Mesothelial cell of epicardium (in vitro differentiated cells): ENCODE measurements around the gene HAUS7. TPM values are rescaled to one million over a fixed set of nuclear protein-coding genes. Genes with fewer than 3 reads are reported as not detected.

Source experiments
- DNase-seq, 2 experiments: peaks; one replicate each; pipeline ENCODE4 v3.0.0; 2021; ENCODE audit warnings: low spot score in 2 of 2; ENCODE audit not compliant: unreplicated experiment in 2 of 2
- H3K27ac Mint-ChIP-seq: 2 replicates; pipeline ENCODE4 v1.8.0; 2021; ENCODE audit warnings: mixed read lengths
- H3K27me3 Mint-ChIP-seq: 2 replicates; pipeline ENCODE4 v1.8.0; 2021; ENCODE audit warnings: low read depth, mixed read lengths
- H3K36me3 Mint-ChIP-seq: 2 replicates; pipeline ENCODE4 v1.8.0; 2021; ENCODE audit warnings: mixed read lengths
- H3K4me1 Mint-ChIP-seq: 2 replicates; pipeline ENCODE4 v1.8.0; 2021; ENCODE audit warnings: mixed read lengths
- H3K4me3 Mint-ChIP-seq: 2 replicates; pipeline ENCODE4 v1.8.0; 2021; ENCODE audit warnings: mild to moderate bottlenecking, moderate library complexity, mixed read lengths
- H3K9me3 Mint-ChIP-seq: 2 replicates; pipeline ENCODE4 v1.8.0; 2021; ENCODE audit warnings: mixed read lengths
- total RNA-seq: library from RNA; stranded (reverse); gene quantifications from 3 replicates; pipeline ENCODE4 v1.2.1, GENCODE V29; 2021
- TF ChIP-seq, protein P1 (sequence below): fragments of 200-600 bp; sonication (generic); IDR thresholded peaks from one replicate; pipeline ENCODE4 v1.5.0; 2021; ENCODE audit warnings: antibody characterized with exemption; ENCODE audit not compliant: unreplicated experiment

HAUS7 gene
- total RNA-seq, 1 donor from 2014 or later, result 24.7 TPM

DNA sequence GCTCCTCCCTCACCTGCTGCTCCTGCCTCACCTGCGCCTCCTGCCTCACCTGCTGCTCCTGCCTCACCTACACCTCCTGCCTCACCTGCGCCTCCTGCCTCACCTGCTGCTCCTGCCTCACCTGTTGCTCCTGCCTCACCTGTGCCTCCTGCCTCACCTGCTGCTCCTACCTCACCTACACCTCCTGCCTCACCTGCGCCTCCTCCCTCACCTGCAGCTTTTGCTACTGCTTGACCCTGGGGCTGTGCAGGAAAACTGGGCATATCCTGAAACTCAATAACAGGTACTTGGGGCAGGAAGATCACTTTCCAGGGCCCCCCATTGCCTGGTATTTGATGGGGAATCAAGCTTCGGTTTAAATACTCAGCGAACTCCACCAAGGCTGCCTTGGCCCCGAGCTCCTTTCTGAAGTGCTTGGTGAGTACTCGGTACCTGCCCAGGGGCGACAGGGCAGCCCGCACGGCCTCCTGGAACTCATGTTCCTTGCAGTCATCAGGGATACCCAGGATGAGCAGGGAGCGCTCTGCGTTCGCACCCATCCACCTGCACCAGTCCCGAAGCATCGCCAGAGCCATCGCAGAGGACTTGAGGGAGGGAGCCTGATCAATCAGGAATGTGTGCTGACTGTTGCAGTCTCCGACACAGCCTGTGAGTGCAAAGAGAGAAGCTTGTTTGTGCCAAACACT is 72.0 kb downstream of the HAUS7 start:
- Mint-ChIP-seq H3K4me1 (peaks cover 4% of the 10 kb centered on the region), H3K4me3 (no peak overlapping the region), H3K9me3 (peaks cover 28% of the 10 kb centered on the region), H3K36me3 (peaks cover 3% of the 10 kb centered on the region), H3K27me3 (peaks cover 12% of the 10 kb centered on the region), H3K27ac (no peak overlapping the region)
- no peak for DNase-seq
- TF ChIP-seq, protein P1, sequence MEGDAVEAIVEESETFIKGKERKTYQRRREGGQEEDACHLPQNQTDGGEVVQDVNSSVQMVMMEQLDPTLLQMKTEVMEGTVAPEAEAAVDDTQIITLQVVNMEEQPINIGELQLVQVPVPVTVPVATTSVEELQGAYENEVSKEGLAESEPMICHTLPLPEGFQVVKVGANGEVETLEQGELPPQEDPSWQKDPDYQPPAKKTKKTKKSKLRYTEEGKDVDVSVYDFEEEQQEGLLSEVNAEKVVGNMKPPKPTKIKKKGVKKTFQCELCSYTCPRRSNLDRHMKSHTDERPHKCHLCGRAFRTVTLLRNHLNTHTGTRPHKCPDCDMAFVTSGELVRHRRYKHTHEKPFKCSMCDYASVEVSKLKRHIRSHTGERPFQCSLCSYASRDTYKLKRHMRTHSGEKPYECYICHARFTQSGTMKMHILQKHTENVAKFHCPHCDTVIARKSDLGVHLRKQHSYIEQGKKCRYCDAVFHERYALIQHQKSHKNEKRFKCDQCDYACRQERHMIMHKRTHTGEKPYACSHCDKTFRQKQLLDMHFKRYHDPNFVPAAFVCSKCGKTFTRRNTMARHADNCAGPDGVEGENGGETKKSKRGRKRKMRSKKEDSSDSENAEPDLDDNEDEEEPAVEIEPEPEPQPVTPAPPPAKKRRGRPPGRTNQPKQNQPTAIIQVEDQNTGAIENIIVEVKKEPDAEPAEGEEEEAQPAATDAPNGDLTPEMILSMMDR, result no peak

Other genes with a start within 250 kb of the HAUS7 start
- gene PNMA6F, start 148.8 kb downstream of the HAUS7 start, total RNA-seq, result not detected in 3 replicates
- 16.0 to 17.6 TPM (median 17.5 TPM) in 3 replicates for gene ZNF275, start 136.4 kb downstream of the HAUS7 start, total RNA-seq
- not detected in 3 replicates for gene PNMA6E, start 69.2 kb downstream of the HAUS7 start, total RNA-seq
- 1.3 to 1.4 TPM (median 1.3 TPM) in 3 replicates for gene ZFP92, start 59.1 kb downstream of the HAUS7 start, total RNA-seq
- 0.72 to 0.97 TPM (median 0.83 TPM) in 3 replicates for gene TREX2, start 24.5 kb downstream of the HAUS7 start, total RNA-seq
- 114 to 121 TPM (median 121 TPM) in 3 replicates for gene BGN, start 24.4 kb upstream of the HAUS7 start, total RNA-seq
- gene ATP2B3, start 47.1 kb upstream of the HAUS7 start, total RNA-seq, result 0.82 to 0.99 TPM (median 0.83 TPM) in 3 replicates
- gene CCNQ, start 128.6 kb upstream of the HAUS7 start, total RNA-seq, result 17.2 to 19.1 TPM (median 17.3 TPM) in 3 replicates
- gene DUSP9, start 176.6 kb upstream of the HAUS7 start, total RNA-seq, result 3.5 to 4.2 TPM (median 3.7 TPM) in 3 replicates
- gene PNCK, start 203.2 kb upstream of the HAUS7 start, total RNA-seq, result 28.2 to 35.1 TPM (median 28.5 TPM) in 3 replicates
- 65.3 to 68.0 TPM (median 65.6 TPM) in 3 replicates for gene SLC6A8, start 217.3 kb upstream of the HAUS7 start, total RNA-seq